ENCODE results near the gene AMER1. TPM values are rescaled to one million over a fixed set of nuclear protein-coding genes. Genes with fewer than 3 reads are reported as not detected.

AMER1 gene
- total RNA-seq, 1 donor from 2014 or later: 4.9 TPM

DNA sequence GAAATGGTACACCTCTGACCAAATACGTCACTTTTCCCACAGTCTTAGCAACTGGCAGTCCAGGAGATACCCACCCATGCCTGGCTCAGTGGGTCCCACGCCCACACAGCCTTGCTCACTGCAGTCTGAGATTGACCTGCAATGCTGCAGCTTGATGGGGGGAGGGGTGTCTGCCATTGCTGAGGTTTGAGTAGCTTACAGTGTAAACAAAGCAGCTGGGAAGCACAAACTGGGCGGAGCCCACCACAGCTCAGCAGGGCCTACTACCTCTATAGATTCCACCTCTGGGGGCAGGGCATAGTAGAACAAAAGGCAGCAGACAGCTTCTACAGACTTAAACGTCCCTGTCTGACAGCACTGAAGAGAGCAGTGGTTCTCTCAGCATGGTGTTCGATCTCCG, 52.7 kb downstream of the AMER1 start:
- H3K4me1 ChIP-seq: no peaks in the 10 kb centered on the region
- no peaks in the 10 kb centered on the region for H3K36me3 ChIP-seq
- no peaks in the 10 kb centered on the region for H3K27me3 ChIP-seq
- intact Hi-C loops (cut with DNase I): no loop called here
- no peak overlapping the region for H3K4me3 ChIP-seq
- DNase-seq (ENCODE audit: extremely low spot score in 2 of 2): no peak
- H3K27ac ChIP-seq: no peak overlapping the region
- no peak for TF ChIP-seq POLR2AphosphoS5 (IDR thresholded peaks at IDR 0.05; ENCODE audit: insufficient read depth in 1 of 2, low read depth in 1 of 2)
- TF ChIP-seq, protein P1, sequence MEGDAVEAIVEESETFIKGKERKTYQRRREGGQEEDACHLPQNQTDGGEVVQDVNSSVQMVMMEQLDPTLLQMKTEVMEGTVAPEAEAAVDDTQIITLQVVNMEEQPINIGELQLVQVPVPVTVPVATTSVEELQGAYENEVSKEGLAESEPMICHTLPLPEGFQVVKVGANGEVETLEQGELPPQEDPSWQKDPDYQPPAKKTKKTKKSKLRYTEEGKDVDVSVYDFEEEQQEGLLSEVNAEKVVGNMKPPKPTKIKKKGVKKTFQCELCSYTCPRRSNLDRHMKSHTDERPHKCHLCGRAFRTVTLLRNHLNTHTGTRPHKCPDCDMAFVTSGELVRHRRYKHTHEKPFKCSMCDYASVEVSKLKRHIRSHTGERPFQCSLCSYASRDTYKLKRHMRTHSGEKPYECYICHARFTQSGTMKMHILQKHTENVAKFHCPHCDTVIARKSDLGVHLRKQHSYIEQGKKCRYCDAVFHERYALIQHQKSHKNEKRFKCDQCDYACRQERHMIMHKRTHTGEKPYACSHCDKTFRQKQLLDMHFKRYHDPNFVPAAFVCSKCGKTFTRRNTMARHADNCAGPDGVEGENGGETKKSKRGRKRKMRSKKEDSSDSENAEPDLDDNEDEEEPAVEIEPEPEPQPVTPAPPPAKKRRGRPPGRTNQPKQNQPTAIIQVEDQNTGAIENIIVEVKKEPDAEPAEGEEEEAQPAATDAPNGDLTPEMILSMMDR (IDR thresholded peaks at IDR 0.05): no peak
- no peak for TF ChIP-seq POLR2A (IDR thresholded peaks at IDR 0.05)
- H3K9me3 ChIP-seq: no peaks in the 10 kb centered on the region

DNA sequence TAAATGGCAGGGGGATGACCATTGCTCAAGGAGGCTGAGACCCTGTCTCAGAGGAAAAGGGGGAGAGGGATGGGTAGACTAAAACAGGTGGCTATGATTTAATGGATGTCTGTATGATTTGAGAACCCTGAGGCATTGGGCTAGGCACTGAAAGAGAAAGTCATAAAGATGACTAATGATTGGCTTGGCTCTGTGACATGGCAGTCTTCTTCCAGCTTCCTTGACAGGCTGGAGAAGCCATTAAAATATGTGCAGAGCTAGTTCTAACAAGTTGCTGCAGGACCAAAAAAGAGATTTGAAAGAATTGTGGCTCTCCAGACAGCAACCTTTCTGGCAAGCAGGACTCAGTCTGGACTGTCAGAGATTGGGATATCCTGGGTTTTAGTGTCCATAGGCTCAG, 53.6 kb downstream of the AMER1 start:
- intact Hi-C loops (cut with DNase I): no loop called here
- DNase-seq (ENCODE audit: extremely low spot score in 2 of 2): no peak
- Histone ChIP-seq H3K9me3 (no peaks in the 10 kb centered on the region), H3K4me3 (no peak overlapping the region), H3K27me3 (no peaks in the 10 kb centered on the region), H3K4me1 (no peaks in the 10 kb centered on the region), H3K27ac (no peak overlapping the region), H3K36me3 (no peaks in the 10 kb centered on the region)
- TF ChIP-seq POLR2AphosphoS5 (IDR thresholded peaks at IDR 0.05; ENCODE audit: insufficient read depth in 1 of 2, low read depth in 1 of 2) (no peak), POLR2A (IDR thresholded peaks at IDR 0.05) (no peak)
- TF ChIP-seq, protein P1 (IDR thresholded peaks at IDR 0.05): no peak

DNA sequence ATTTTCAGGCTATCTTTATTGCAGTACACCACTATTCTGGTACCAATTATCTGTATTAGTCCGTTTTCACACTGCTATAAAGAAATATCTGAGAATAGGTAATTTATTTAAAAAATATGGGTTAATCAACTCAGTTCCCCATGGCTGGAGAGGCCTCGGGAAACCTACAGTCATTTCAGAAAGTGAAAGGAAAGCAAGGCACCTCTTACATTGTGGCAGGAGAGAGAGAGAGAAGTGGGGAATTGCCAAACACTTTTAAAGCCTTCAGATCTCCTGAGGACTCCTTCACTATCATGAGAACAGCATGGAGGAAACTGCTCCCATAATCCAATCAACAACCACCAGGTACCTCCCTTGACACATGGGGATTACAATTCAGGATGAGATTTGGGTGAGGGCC, 54.7 kb downstream of the AMER1 start:
- TF ChIP-seq POLR2AphosphoS5 (IDR thresholded peaks at IDR 0.05; ENCODE audit: insufficient read depth in 1 of 2, low read depth in 1 of 2) (no peak), POLR2A (IDR thresholded peaks at IDR 0.05) (no peak)
- TF ChIP-seq, protein P1 (IDR thresholded peaks at IDR 0.05): no peak
- Histone ChIP-seq H3K27me3 (no peaks in the 10 kb centered on the region), H3K27ac (no peak overlapping the region), H3K4me3 (no peak overlapping the region), H3K9me3 (no peaks in the 10 kb centered on the region), H3K4me1 (no peaks in the 10 kb centered on the region), H3K36me3 (no peaks in the 10 kb centered on the region)
- intact Hi-C loops (cut with DNase I): no loop called here
- no peak for DNase-seq (ENCODE audit: extremely low spot score in 2 of 2)

Small RNA genes within 50 kb of the gene (small RNA-seq; reads per million reads assigned to genes)
- gene RN7SL799P: not detected

Other genes with a start within 250 kb of the AMER1 start
- not detected for gene ASB12, start 24.9 kb upstream of the AMER1 start, total RNA-seq
- gene MTMR8, start 189.7 kb upstream of the AMER1 start, total RNA-seq: 7.9 TPM